ENCODE measurements around the gene TBC1D5.
"Not testable (repeated sequence)": the region's sequence is repeated elsewhere in the genome, so short reads cannot be mapped to it uniquely, and the experiment has no call there.

TBC1D5 gene

GRCh38 chr3:17672506-17672905, 69.9 kb downstream of the TBC1D5 start:
- Histone ChIP-seq H3K27ac (no peak overlapping the region), H3K36me3 (replicated peaks) (no peaks in the 10 kb centered on the region), H3K27me3 (replicated peaks) (no peaks in the 10 kb centered on the region), H3K4me3 (ENCODE audit: low read depth, low read length) (no peak overlapping the region)
- no peak for DNase-seq
- TF ChIP-seq CTCF (IDR thresholded peaks at IDR 0.05; ENCODE audit: low read depth, low read length, missing control alignments), result no peak
- in situ Hi-C loops (cut with HindIII; ENCODE audit: low pct_ligation_motif_present, low sequenced_read_pairs), result no loop called here

- no peak for TF ChIP-seq CTCF (IDR thresholded peaks at IDR 0.05; ENCODE audit: low read depth, low read length, missing control alignments)
- Histone ChIP-seq H3K27me3 (replicated peaks) (no peaks in the 10 kb centered on the region), H3K36me3 (replicated peaks) (no peaks in the 10 kb centered on the region), H3K27ac (no peak overlapping the region), H3K4me3 (ENCODE audit: low read depth, low read length) (no peak overlapping the region)
- DNase-seq, result no peak
- in situ Hi-C loops (cut with HindIII; ENCODE audit: low pct_ligation_motif_present, low sequenced_read_pairs), result no loop called here
These were observed 71.7 kb downstream of the TBC1D5 start for GRCh38 chr3:17670749-17671148.

DNA sequence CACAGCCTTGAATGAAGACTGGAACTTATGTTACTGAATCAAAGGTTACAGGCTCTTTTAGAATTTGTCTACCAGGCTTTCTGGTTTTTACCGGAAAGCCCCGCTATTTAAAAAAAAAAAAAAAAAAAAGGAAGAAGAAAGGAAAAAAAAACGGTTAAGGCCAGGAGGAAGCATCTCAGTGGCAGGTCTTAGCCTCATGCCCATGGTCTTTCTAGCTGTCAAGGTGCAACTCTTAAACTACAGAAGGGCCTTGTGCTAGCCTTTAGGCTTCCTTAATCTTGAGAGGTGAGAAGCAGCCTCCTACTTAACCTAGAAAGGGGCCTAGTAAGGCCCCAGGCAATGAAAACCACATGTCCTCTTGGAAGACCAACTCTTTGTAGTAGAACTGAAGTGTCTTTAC, 77.5 kb downstream of the TBC1D5 start:
- DNase-seq, result no peak
- no peak for TF ChIP-seq CTCF (IDR thresholded peaks at IDR 0.05; ENCODE audit: low read depth, low read length, missing control alignments)
- Histone ChIP-seq H3K27me3 (replicated peaks) (no peaks in the 10 kb centered on the region), H3K27ac (no peak overlapping the region), H3K36me3 (replicated peaks) (no peaks in the 10 kb centered on the region), H3K4me3 (ENCODE audit: low read depth, low read length) (no peak overlapping the region)
- in situ Hi-C loops (cut with HindIII; ENCODE audit: low pct_ligation_motif_present, low sequenced_read_pairs), result no loop called here

DNA sequence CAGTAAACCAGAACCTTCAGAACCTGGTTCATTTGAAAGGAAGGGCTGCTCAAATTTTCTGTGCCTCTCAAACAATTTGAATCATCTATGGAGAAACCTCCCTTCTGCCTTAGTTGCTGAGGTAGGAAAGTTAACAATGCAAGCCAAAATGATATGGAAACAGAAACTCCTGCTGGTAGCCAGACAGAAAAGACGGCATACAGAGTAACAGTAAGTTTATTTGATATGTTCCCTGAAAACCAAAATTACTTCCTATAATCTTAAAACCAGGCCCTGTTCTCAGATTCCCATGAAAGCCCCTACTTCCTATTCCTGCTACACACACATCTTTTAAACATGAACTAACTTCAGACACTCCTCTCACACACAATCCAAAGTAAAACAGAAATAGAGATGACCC, 86.2 kb downstream of the TBC1D5 start:
- in situ Hi-C loops (cut with HindIII; ENCODE audit: low pct_ligation_motif_present, low sequenced_read_pairs), result no loop called here

GRCh38 chr3:17655743-17656142, 86.7 kb downstream of the TBC1D5 start:
- H3K4me3 ChIP-seq (ENCODE audit: low read depth, low read length), result no peak overlapping the region
- no peaks in the 10 kb centered on the region for H3K27me3 ChIP-seq (replicated peaks)
- no peak for TF ChIP-seq CTCF (IDR thresholded peaks at IDR 0.05; ENCODE audit: low read depth, low read length, missing control alignments)
- H3K27ac ChIP-seq, result no peak overlapping the region
- in situ Hi-C loops (cut with HindIII; ENCODE audit: low pct_ligation_motif_present, low sequenced_read_pairs), result no loop called here
- no peaks in the 10 kb centered on the region for H3K36me3 ChIP-seq (replicated peaks)
- DNase-seq, result no peak

More for the DNA sequence above, 86.2 kb downstream of the TBC1D5 start:
- Histone ChIP-seq H3K27ac (no peak overlapping the region), H3K27me3 (replicated peaks) (no peaks in the 10 kb centered on the region), H3K4me3 (ENCODE audit: low read depth, low read length) (no peak overlapping the region), H3K36me3 (replicated peaks) (no peaks in the 10 kb centered on the region)
- TF ChIP-seq CTCF (IDR thresholded peaks at IDR 0.05; ENCODE audit: low read depth, low read length, missing control alignments), result no peak
- no peak for DNase-seq

- DNase-seq; in situ Hi-C loops (cut with HindIII; ENCODE audit: low pct_ligation_motif_present, low sequenced_read_pairs); H3K4me3 ChIP-seq (ENCODE audit: low read depth, low read length); H3K27ac ChIP-seq; H3K36me3 ChIP-seq (replicated peaks); H3K27me3 ChIP-seq (replicated peaks): not testable (repeated sequence)
These were observed 92.7 kb downstream of the TBC1D5 start for GRCh38 chr3:17649748-17650147.

DNA sequence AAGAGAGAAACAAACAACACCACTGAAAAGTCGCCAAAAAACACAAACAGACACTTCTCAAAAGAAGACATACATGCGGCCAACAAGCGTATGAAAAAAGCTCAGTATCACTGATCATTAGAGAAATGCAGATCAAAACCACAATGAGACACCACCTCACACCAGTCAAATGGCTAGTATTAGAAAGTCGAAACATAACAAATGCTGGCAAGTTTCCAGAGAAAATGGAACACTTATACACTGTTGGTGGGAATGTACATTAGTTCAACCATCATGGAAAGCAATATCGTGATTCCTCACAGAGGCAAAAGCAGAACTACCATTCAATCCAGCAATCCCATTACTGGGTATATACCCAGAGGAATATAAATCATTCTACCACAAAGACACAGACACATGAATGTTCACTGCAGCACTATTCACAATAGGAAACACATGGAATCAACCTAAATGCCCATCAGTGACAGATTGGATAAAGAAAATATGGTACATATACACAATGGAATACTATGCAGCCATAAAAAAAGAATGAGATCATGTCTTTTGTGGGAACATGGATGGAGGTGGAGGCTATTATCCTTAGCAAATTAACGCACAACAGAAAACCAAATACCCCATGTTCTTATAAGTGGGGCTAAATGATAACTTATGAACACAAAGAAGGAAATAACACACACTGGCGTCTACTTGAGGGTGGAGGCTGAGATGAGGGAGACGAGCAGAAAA, 93.6 kb downstream of the TBC1D5 start:
- in situ Hi-C loops (cut with HindIII; ENCODE audit: low pct_ligation_motif_present, low sequenced_read_pairs); DNase-seq; H3K36me3 ChIP-seq (replicated peaks); H3K27me3 ChIP-seq (replicated peaks); H3K27ac ChIP-seq; H3K4me3 ChIP-seq (ENCODE audit: low read depth, low read length): not testable (repeated sequence)
